ENCODE results near the gene RAD51AP1.

DNA sequence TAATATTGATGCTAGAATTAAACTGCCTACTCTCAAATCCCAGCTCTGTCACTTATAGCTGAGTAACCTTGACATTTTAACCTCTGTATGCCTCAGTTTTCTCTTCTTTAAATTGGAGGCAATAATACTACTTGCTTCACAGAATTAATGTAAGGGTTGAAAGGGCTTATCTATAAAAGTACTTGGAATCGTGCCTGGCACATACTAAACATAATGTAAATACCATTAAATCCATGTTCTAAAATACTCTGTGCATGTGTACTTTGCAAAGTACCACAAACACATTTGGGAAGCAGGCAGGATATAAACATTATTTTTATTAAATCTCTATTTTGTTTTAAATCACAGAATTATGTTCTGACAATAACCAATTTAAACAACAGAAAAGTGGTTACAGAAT is 65.3 kb downstream of the RAD51AP1 start:
- TF ChIP-seq, protein P1, sequence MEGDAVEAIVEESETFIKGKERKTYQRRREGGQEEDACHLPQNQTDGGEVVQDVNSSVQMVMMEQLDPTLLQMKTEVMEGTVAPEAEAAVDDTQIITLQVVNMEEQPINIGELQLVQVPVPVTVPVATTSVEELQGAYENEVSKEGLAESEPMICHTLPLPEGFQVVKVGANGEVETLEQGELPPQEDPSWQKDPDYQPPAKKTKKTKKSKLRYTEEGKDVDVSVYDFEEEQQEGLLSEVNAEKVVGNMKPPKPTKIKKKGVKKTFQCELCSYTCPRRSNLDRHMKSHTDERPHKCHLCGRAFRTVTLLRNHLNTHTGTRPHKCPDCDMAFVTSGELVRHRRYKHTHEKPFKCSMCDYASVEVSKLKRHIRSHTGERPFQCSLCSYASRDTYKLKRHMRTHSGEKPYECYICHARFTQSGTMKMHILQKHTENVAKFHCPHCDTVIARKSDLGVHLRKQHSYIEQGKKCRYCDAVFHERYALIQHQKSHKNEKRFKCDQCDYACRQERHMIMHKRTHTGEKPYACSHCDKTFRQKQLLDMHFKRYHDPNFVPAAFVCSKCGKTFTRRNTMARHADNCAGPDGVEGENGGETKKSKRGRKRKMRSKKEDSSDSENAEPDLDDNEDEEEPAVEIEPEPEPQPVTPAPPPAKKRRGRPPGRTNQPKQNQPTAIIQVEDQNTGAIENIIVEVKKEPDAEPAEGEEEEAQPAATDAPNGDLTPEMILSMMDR (IDR thresholded peaks at IDR 0.05) = no peak
- TF ChIP-seq POLR2A (IDR thresholded peaks at IDR 0.05) (no peak), POLR2AphosphoS5 (IDR thresholded peaks at IDR 0.05) (no peak)

All from prostate gland (tissue), 2 donors.